ENCODE data around the gene CDK5R2.
"Not testable (repeated sequence)": the region's sequence is repeated elsewhere in the genome, so short reads cannot be mapped to it uniquely, and the experiment has no call there.

Gene CDK5R2

DNA sequence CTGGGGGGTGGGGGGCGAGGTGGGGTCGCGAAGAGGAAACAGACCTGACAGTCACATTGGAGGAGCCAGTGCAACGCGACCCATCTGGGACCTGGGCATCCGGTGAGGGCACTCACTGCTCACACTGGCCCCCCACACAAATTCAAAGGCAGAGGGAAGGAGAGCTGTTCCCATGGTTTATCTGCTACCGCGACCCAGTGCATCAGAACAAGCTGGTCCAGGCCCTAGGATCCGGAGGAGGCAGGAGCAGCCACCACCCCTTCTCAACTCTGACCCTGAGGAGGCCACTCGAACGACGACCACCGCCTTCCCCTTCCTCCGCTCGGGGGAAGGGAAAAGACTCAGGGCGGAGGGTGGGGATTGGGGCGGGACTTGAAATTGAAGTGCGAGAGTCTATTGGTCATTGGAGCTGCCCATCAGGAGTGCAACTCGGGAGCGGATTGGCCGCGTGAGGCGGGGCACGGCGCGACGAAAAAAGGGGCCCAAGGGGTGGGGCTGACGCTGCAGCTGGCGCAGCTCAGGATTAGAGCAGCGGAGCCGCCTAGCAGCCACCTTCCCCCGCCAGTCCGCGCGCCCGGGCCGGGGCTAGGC is at the start of gene CDK5R2:
TSS of gene CDK5R2 (plus strand) at position 526 of the 591 bp plus-strand sequence. CDS start 155 bp downstream, outside the sequence.
- DNase-seq, result peak; percentile 90

DNA sequence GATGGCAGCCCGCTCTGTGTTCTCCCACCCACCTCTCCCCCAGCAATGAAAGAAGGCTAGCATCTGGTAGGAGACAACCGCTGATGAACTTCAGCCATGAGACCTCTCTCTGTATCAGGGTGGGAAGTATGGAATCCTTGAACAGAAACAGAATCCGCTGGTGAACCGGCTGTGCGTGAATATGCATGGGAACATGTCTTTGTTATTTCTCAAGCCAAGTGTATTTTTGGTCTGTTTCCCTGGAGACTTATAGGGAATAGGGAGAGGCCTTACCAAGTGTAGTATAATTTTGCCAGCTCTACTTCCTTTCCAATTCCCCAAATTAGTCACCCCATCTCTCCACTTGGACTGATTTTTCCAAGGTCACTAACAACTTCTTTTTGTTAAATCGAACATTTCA is 48.7 kb upstream of the CDK5R2 start:
- no peak for DNase-seq

DNA sequence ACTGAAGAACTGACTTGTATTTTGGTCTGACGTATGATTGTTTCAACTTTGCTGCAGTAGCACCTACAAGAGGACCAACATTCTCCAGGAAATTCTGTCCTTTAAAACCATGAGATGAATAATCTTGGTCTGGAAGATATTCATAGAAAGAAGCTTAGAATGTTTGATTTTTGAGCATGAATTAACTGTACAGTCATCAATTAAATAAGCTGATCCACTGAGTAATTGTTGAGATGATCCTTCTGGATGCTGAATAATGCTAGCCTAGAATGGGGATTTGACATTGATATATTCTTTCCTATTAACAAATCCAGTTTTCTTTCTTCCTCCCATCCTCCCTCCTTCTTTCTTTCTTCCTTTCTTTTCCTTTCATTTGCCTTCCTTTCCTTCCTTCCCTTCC is 39.0 kb upstream of the CDK5R2 start:
- DNase-seq, result no peak

DNA sequence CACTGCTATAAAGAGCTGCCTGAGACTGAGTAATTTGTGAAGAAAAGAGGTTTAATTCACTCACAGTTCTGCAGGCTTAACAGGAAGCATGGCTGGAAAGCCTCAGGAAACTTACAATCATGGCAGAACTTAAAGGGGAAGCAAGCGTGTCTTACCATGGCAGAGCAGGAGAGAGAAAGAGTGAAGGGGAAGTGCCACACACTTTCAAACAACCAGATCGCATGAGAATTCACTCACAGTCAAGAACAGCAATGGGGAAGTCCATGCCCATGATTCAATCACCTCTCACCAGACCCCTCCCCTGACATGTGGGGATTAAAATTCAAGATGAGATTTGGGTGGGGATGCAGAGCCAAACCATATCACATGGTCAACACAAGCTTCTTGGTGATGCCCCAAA is 34.7 kb upstream of the CDK5R2 start:
- no peak for DNase-seq

DNA sequence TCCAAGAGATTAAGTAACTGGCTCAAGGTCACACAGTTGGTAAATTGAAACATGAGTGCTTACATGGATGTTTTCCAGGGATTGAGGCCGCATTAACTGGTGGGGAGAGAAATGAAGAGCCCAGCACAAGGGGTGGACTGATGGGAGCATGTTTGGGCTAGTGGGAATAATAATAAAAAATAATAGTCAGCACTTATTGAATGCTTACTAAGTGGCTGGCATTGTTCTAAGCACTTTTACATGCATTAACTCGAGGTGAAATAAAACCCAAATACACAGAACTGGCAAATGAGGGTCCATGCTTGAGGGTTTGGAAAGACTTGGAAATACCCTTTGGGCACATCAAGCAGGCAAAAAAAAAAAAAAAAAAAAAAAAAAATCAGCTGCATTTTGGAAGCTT is 34.0 kb upstream of the CDK5R2 start:
- no peak for DNase-seq

DNA sequence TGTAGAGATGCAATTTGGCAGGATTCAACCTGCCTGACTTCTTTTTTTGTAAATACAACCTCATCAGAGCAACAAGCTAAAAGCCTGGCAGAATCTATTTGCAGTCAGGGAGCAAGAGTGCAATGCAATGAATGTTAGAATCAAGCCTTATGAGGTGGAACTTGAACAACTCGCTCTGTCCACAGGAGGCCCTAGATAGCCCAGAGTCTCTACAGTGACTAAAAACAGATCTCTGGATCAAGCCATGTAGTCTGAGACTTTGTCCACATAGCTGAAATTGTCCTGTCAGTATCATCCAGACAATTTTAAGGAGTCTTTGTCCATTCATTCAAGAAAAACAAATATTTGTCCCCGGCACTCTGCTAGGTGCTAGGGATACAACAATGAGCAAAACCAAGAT is 32.0 kb upstream of the CDK5R2 start:
- DNase-seq, result peak; percentile 79

DNA sequence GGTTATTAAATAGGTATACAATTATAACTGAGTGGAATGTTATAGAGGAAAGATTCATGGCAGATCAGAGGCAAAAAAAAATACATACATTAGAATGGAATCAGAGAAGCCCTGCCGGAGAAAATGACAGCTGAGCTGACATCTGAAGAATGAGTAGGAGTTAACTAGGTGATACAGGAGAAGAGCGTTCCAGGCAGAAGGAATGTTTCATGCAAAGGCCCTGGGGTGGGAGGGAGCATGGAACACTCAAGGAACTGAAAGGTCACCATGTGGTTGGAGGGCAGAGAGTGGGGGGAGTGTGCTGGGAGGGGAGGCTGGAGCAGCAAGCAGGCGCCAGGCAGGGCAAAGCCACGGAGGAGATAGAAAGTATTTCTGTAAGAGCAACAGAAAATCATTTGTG is 31.6 kb upstream of the CDK5R2 start:
- no peak for DNase-seq

DNA sequence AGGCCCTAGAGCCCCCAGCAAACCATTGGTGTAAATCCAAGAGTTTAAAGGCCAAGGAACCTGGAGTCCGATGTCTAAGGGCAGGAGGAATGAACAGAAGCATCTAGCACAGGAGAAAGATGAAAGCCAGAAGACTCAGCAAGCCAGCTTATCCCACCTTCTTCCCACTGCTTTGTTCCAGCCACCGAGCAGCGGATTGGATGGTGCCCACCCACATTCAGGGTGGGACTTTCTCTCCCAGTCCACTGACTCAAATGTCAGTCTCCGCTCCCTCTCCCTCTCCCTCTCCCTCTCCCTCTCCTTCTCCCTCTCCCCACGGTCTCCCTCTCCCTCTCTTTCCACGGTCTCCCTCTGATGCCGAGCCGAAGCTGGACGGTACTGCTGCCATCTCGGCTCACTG is 29.0 kb upstream of the CDK5R2 start:
- DNase-seq, result not testable (repeated sequence)

DNA sequence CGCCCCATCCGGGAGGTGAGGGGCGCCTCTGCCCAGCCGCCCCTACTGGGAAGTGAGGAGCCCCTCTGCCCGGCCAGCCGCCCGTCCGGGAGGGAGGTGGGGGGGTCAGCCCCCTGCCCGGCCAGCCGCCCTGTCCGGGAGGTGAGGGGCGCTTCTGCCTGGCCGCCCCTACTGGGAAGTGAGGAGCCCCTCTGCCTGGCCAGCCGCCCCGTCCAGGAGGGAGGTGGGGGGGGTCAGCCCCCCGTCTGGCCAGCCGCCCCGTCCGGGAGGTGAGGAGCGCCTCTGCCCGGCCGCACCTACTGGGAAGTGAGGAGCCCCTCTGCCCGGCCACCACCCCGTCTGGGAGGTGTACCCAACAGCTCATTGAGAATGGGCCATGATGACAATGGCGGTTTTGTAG is 27.7 kb upstream of the CDK5R2 start:
- DNase-seq, result not testable (repeated sequence)

DNA sequence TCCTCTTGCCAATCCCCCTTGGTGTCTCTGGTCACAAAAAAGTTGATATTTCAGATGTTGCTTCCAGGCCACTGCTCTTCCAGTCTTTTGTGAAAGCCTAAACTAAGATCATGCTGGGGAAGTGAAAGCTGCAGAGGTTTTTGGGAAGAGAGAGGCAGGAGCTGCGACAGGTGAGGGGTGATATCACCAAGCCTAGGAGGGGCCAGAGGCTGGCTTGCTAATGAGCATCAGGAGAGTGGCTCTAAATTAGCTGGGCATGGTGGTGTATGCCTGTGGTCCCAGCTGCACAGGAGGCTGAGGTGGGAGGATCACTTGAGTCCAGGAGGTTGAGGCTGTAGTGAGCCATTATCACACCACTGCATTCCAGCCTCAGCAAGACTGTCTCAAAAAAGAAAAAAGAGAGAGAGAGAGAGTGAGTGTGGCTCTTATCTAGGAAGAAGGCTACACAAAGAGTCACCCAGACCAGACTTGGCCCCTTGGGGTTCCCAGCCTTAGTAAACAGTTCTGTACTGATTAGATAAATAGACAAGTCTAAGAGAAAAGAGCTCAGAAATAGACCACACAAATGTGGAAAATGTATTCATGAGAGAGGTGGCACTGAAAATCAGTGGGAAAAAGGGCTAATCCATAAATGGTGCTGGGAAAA is 14.6 kb upstream of the CDK5R2 start:
- no peak for DNase-seq

DNA sequence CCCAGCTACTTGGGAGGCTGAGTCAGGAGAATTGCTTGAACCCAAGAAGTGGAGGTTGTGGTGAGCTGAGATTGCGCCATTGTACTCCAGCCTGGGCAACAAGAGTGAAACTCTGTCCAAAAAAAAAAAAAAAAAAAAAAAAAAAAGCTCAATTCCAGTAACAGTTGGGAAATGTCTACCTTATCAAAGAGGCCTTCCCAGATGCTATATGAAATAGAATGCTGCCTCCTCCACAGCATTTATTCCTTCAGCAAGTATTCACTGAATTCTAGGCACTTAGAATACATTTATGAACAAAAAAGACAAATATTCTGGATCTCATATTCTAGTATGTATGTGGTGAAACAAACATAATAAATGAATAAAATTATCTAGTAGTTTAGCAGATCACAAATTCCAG is 12.8 kb upstream of the CDK5R2 start:
- DNase-seq, result no peak

DNA sequence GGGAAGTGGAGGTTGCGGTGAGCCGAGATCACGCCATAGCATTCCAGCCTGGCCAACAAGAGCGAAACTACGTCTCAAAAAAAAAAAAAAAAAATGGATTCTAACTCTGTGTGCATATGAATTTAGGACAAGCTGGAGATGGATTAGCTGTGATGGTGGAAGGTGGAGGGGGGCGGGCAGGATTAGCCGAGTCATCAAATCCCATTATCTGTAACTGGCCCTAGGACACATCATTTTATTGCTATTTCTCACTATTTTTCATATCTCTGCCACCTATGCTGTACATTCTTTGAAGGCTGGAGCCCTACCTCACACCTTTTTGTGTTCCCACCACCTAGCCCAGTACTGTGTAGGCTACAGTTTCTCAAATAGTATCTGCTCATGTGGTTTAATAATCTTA is 7.3 kb upstream of the CDK5R2 start:
- no peak for DNase-seq

DNA sequence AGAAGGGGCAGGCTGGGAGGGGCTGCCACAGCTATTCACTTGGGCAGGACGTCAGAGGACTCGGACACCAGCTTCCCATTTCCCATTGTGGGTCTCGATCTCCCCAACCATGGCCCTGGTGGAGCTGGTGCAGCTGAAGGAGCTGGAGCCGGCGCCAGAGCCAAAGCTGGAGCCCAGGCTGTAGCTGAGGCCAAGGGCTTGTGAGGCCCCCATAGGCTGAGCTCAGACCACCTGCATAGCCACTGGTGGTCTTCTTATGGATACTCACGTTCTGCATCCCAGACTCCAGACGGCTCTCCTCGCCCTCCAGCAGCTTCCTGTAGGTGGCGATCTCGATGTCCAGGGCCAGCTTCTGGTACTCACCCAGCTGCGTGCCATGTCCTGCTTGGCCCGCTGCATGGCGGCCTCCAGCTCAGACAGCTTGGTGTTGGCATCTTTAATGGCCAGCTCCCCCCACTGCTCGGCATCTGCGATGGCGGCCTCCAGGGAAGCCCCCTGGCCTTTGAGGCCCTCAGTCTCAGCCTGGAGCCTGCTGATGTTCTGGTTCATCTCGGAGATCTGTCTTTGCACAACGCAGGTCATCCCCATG is 6.0 kb upstream of the CDK5R2 start:
- DNase-seq, result no peak

DNA sequence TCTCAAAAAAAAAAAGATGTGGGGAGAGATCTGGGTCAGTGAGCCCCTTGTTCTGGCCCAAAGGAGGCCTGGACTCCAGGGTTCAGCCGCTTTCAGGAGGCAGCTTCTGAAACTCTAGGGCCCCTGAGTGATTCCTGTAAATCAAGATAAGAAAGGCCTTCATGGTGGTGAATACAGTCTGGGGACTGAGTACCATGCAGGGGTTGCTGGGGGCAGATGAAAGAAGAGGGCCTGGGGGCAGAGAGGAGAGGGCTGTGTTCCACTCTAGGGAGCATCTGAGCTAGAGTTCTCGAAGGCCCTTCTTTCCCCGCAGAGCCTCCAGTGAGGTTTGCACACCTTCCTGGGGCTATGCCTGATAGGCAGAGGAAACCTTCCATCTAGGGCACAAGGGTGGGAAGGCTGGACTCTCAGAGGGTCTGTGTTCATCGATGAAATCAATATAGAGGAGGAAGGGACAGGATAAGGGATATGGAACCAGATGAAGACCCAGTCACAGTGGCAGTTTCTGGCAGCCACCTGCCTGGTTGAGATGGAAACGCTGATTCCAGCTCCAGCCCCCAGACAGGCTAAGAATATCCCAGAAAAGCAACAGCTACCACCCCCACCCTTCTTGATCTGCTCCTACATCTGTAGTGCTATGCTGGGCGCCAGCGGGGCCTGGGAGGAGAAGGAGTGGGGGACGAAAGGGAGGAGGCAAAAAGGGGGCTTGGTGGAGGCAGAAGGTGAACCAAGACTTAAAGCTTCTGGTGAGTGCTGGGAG is 4.7 kb upstream of the CDK5R2 start:
- DNase-seq, result no peak

DNA sequence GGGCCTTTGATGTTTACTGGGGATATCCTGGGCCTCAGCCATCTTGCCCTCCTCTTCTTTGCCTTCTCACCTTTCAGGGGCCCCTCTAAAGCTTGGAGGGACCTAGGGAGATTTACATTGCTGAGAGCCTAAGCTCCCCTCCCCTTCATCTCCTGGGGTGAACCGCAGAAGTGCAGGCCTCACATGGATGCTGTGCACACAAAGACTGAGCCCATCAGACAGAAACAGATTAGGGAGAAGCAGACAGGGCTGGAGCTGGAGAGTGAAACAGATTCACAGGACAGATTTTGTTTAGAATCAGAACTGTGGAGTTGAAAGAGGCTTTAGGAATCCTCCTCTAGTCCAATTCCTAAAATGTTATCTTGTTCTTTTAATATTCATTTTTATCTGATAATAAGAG is 3.4 kb upstream of the CDK5R2 start:
- DNase-seq, result no peak

DNA sequence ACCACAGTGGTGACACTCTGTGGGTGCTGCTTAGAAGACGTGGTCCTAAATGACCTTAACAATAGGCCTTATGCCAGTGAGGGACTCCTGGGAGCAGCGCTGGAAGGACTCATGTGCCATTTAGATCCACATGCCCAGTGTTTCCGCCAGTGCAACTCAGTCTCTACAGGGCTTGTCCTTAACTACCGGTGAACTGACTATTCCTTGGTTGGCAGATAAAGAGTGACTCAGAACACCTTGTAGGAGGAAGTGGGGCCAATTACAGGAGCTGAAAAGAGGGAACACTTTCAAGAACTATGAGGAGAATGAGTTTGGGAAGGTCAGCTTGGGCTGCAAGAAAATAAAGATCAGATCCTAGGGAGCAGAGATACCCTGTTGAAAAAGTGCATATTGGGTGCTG is 1.8 kb upstream of the CDK5R2 start:
- DNase-seq, result no peak

DNA sequence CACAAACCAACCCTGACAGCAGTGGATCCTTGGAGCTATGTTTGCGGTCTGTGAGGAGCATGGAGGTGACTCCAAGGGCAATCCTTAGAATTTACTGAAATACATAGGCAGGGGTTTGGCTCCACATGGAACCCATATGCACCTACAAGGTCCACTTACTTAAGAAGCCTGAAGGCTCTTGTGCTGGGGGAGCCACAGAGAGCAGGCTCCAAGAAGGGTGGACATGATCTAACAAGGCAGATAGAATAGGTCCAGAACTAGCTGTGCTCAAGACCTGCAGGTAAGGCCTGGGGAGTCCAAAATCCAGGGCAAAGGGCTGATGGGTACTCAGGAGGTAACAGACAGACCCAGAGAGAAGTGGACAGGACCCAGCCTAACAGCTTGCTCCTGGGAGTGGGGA is 1.2 kb upstream of the CDK5R2 start:
- DNase-seq, result no peak

DNA sequence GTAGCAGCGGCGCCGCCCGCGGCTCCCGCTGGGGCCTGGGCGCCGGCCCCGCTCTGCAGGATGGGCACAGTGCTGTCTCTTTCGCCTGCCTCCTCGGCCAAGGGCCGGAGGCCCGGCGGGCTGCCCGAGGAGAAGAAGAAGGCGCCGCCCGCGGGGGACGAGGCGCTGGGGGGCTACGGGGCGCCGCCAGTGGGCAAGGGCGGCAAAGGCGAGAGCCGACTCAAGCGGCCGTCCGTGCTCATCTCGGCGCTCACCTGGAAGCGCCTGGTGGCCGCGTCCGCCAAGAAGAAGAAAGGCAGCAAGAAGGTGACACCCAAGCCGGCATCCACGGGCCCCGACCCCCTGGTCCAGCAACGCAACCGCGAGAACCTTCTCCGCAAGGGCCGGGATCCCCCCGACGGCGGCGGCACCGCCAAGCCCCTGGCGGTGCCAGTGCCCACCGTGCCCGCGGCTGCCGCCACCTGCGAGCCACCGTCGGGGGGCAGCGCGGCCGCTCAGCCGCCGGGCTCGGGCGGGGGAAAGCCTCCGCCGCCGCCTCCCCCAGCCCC is 369 bp downstream of the CDK5R2 start:
- DNase-seq, result peak; percentile 36

DNA sequence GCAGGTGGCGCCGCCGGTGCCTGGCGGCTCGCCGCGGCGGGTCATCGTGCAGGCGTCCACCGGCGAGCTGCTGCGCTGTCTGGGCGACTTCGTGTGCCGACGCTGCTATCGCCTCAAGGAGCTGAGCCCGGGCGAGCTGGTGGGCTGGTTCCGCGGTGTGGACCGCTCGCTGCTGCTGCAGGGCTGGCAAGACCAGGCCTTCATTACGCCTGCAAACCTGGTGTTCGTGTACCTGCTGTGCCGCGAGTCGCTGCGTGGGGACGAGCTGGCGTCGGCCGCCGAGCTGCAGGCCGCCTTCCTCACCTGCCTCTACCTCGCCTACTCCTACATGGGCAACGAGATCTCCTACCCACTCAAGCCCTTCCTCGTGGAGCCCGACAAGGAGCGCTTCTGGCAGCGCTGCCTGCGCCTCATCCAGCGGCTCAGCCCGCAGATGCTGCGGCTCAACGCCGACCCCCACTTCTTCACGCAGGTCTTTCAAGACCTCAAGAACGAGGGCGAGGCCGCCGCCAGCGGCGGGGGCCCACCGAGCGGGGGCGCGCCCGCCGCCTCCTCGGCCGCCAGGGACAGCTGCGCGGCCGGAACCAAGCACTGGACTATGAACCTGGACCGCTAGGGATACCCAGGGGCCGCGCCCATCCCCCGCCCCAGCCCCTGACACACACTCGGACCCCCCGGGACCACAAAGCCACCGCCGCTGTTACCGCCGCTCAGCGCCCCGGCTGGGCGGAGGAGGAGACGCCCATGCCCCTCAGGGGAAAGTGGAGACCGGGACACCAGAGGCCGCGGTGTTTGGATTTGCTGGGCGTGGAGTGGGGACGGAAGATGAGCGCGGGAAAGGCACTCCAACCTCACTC is 1.1 kb downstream of the CDK5R2 start:
- peak; percentile 49 for DNase-seq

DNA sequence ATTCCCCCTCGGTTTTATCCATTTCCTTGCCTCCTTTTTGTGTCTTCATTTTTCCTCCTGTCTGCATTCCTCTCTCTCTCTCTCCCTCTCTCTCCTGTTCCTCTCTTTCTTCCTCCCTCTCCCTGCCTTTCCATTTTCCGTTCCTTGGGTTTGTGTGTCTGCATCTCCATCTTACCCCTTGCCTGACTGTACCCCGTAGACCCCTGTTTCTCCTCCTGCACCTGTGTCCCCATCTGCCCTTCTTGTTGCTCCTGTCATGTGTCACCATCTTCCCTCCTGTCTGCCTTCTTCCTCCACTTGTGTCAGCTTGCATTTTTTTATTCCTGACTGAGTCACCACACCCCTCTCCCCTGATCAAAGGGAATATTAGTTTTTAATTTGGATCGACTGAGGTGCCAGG is 1.8 kb downstream of the CDK5R2 start:
- no peak for DNase-seq

DNA sequence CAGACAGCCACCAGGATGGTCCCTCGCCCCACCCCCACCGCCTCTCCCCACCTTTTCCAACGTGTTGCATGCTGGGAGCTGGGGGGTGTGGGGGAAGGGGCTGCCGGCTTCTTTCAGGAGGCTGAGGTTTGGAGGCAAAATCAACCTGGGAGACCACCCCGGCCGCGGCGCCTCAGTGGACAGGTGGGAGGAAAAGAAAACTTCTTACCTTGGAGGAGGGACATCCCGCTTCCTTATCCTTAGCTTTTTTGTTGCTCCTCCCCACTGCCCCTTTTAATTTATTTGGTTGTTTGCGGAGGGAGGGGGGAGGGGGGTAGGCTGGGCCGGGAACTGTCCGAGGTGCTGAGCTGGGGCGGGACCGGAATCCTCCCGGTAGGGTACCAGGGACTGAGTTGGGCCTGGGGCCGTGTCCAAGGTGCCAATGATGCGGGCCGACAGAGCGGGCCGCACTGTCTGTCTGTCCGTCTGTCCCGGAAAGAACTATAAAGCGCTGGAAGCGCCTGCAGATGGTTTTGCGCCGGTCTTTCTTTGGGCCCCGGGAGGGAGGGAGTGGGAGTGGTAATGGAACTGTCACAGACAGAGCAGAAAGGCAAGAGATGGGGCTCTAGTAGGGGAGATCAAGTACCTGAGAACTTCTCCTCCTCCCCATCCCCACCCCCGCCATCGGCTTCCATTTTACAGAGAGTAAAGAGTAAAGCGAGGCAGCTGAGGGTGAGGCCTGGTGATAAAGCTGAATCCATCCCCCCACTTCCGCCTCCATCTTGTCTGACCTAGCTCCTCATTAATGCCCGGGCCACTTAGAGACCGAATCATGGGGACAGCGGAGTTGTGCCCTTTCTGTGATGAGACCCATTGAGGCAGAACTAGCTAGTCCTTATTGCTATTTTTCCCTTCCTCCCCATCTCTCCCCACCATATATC is 2.4 kb downstream of the CDK5R2 start:
- DNase-seq, result peak; percentile 72
